ENCODE measurements around the gene CFAP73.
A peak's percentile ranks its signal among the peaks of the same experiment; 100 is the strongest.

CFAP73 gene

GRCh38 chr12:113149361-113150150 lies at the start of gene CFAP73:
CFAP73 (plus strand) TSS chr12:113149724; CDS start chr12:113149858, 134 bp downstream.
- no peak for DNase-seq
- CTCF ChIA-PET = interaction anchor here (1.2 kb wide), 1 partner anchor 9 kb away, joined by 3 read pairs; no protein-coding TSS in a partner anchor
- H3K27me3 Mint-ChIP-seq = peaks cover 63% of the 10 kb centered on the region

GRCh38 chr12:113099764-113100163 lies 49.8 kb upstream of the CFAP73 start:
- Mint-ChIP-seq H3K36me3 (no peaks in the 10 kb centered on the region), H3K9me3 (no peaks in the 10 kb centered on the region), H3K4me3 (no peak overlapping the region), H3K27ac (no peak overlapping the region), H3K4me1 (peaks cover 13% of the 10 kb centered on the region), H3K27me3 (peaks cover 11% of the 10 kb centered on the region)
- CTCF ChIA-PET = interaction anchor here (0.8 to 2.6 kb wide), 6 partner anchors 10 to 76 kb away, joined by 3 to 33 read pairs (median 3); no protein-coding TSS in a partner anchor
- no peak for DNase-seq

More at GRCh38 chr12:113149361-113150150, at the start of gene CFAP73:
- Mint-ChIP-seq H3K36me3 (no peaks in the 10 kb centered on the region), H3K9me3 (no peaks in the 10 kb centered on the region), H3K4me1 (peaks cover 26% of the 10 kb centered on the region), H3K27ac (no peak within 1 kb of the TSS), H3K4me3 (no peak within 1 kb of the TSS)

GRCh38 chr12:113101751-113102150 lies 47.8 kb upstream of the CFAP73 start:
- no peaks in the 10 kb centered on the region for H3K36me3 Mint-ChIP-seq
- no peak overlapping the region for H3K27ac Mint-ChIP-seq
- peaks cover 20% of the 10 kb centered on the region for H3K27me3 Mint-ChIP-seq
- no peak overlapping the region for H3K4me3 Mint-ChIP-seq
- CTCF ChIA-PET = interaction anchor here (1.9 kb wide), 1 partner anchor 53 kb away, joined by 8 read pairs; no protein-coding TSS in a partner anchor
- H3K4me1 Mint-ChIP-seq = peaks cover 14% of the 10 kb centered on the region
- no peak for DNase-seq
- H3K9me3 Mint-ChIP-seq = no peaks in the 10 kb centered on the region

- CTCF ChIA-PET = interaction anchor here (0.7 to 1.9 kb wide), 4 partner anchors 30 to 54 kb away, joined by 3 to 8 read pairs (median 3); no protein-coding TSS in a partner anchor
- Mint-ChIP-seq H3K4me3 (no peak overlapping the region), H3K27me3 (peaks cover 25% of the 10 kb centered on the region), H3K9me3 (no peaks in the 10 kb centered on the region), H3K27ac (peak overlapping the region; percentile 6), H3K4me1 (peaks cover 14% of the 10 kb centered on the region), H3K36me3 (no peaks in the 10 kb centered on the region)
- DNase-seq = no peak
Observed at GRCh38 chr12:113102811-113103210, 46.7 kb upstream of the CFAP73 start.

GRCh38 chr12:113103756-113104450 lies 45.6 kb upstream of the CFAP73 start:
- DNase-seq = peak; percentile 79
- CTCF ChIA-PET = interaction anchor here (0.9 to 1.2 kb wide), 2 partner anchors 29 to 31 kb away, joined by 3 read pairs; no protein-coding TSS in a partner anchor
- no peaks in the 10 kb centered on the region for H3K9me3 Mint-ChIP-seq
- H3K36me3 Mint-ChIP-seq = no peaks in the 10 kb centered on the region
- H3K27me3 Mint-ChIP-seq = peaks cover 29% of the 10 kb centered on the region
- H3K27ac Mint-ChIP-seq = peak overlapping the region; percentile 26
- H3K4me1 Mint-ChIP-seq = peaks cover 11% of the 10 kb centered on the region
- peak overlapping the region; percentile 71 for H3K4me3 Mint-ChIP-seq

- Mint-ChIP-seq H3K27me3 (peaks cover 31% of the 10 kb centered on the region), H3K9me3 (no peaks in the 10 kb centered on the region), H3K4me1 (peaks cover 13% of the 10 kb centered on the region), H3K27ac (no peak overlapping the region), H3K36me3 (no peaks in the 10 kb centered on the region), H3K4me3 (peak overlapping the region; percentile 9)
- DNase-seq = no peak
- CTCF ChIA-PET = no interaction called here
Observed at GRCh38 chr12:113104953-113105510, 44.5 kb upstream of the CFAP73 start.

GRCh38 chr12:113105606-113106271 lies 43.8 kb upstream of the CFAP73 start:
- Mint-ChIP-seq H3K9me3 (no peaks in the 10 kb centered on the region), H3K4me3 (no peak overlapping the region), H3K4me1 (peaks cover 16% of the 10 kb centered on the region), H3K27me3 (peaks cover 32% of the 10 kb centered on the region), H3K36me3 (no peaks in the 10 kb centered on the region), H3K27ac (no peak overlapping the region)
- CTCF ChIA-PET = no interaction called here
- DNase-seq = no peak

GRCh38 chr12:113106361-113106760 lies 43.2 kb upstream of the CFAP73 start:
- H3K4me1 Mint-ChIP-seq = peaks cover 16% of the 10 kb centered on the region
- no peaks in the 10 kb centered on the region for H3K36me3 Mint-ChIP-seq
- no peaks in the 10 kb centered on the region for H3K9me3 Mint-ChIP-seq
- CTCF ChIA-PET = no interaction called here
- no peak overlapping the region for H3K27ac Mint-ChIP-seq
- no peak overlapping the region for H3K4me3 Mint-ChIP-seq
- DNase-seq = no peak
- H3K27me3 Mint-ChIP-seq = peaks cover 32% of the 10 kb centered on the region

GRCh38 chr12:113108308-113108707 lies 41.2 kb upstream of the CFAP73 start:
- Mint-ChIP-seq H3K9me3 (no peaks in the 10 kb centered on the region), H3K4me3 (no peak overlapping the region), H3K27ac (no peak overlapping the region), H3K4me1 (peaks cover 16% of the 10 kb centered on the region), H3K27me3 (peaks cover 32% of the 10 kb centered on the region), H3K36me3 (no peaks in the 10 kb centered on the region)
- CTCF ChIA-PET = no interaction called here
- no peak for DNase-seq

GRCh38 chr12:113109360-113109759 lies 40.2 kb upstream of the CFAP73 start:
- no peak overlapping the region for H3K27ac Mint-ChIP-seq
- H3K4me3 Mint-ChIP-seq = no peak overlapping the region
- H3K4me1 Mint-ChIP-seq = peaks cover 8% of the 10 kb centered on the region
- no peaks in the 10 kb centered on the region for H3K9me3 Mint-ChIP-seq
- peaks cover 25% of the 10 kb centered on the region for H3K27me3 Mint-ChIP-seq
- no peak for DNase-seq
- CTCF ChIA-PET = interaction anchor here (1.8 kb wide), 1 partner anchor 61 kb away, joined by 7 read pairs; no protein-coding TSS in a partner anchor
- no peaks in the 10 kb centered on the region for H3K36me3 Mint-ChIP-seq

GRCh38 chr12:113109872-113110599 lies 39.5 kb upstream of the CFAP73 start:
- H3K9me3 Mint-ChIP-seq = no peaks in the 10 kb centered on the region
- CTCF ChIA-PET = interaction anchor here (1.5 to 1.8 kb wide), 2 partner anchors 24 to 61 kb away, joined by 3 to 7 read pairs; no protein-coding TSS in a partner anchor
- peaks cover 5% of the 10 kb centered on the region for H3K4me1 Mint-ChIP-seq
- no peak overlapping the region for H3K27ac Mint-ChIP-seq
- no peak for DNase-seq
- peaks cover 22% of the 10 kb centered on the region for H3K27me3 Mint-ChIP-seq
- H3K36me3 Mint-ChIP-seq = no peaks in the 10 kb centered on the region
- H3K4me3 Mint-ChIP-seq = no peak overlapping the region

GRCh38 chr12:113111247-113111646 lies 38.3 kb upstream of the CFAP73 start:
- no peaks in the 10 kb centered on the region for H3K36me3 Mint-ChIP-seq
- no peak for DNase-seq
- H3K27me3 Mint-ChIP-seq = peaks cover 16% of the 10 kb centered on the region
- no peak overlapping the region for H3K27ac Mint-ChIP-seq
- H3K4me3 Mint-ChIP-seq = no peak overlapping the region
- H3K9me3 Mint-ChIP-seq = no peaks in the 10 kb centered on the region
- H3K4me1 Mint-ChIP-seq = peaks cover 5% of the 10 kb centered on the region
- CTCF ChIA-PET = interaction anchor here (1.5 kb wide), 1 partner anchor 23 kb away, joined by 3 read pairs; no protein-coding TSS in a partner anchor

Measured in activated naive CD4-positive, alpha-beta T cell treated with anti-CD3 and anti-CD28 coated beads, Interleukin-2, amount 10 ng/mL, durations not matched to agents 7 days and 5 days (primary cell).